Esophagus muscularis mucosa (tissue), 4 donors: Measurements from ENCODE around the gene CASKIN1. TPM values are rescaled to one million over a fixed set of nuclear protein-coding genes. Genes with fewer than 3 reads are reported as not detected.
"Not testable (repeated sequence)": the region's sequence is repeated elsewhere in the genome, so short reads cannot be mapped to it uniquely, and the experiment has no call there.

Experiments
- DNase-seq: peaks from one replicate; pipeline ENCODE4 v3.0.0-alpha.2; 2017; ENCODE audit errors: extremely low spot score
- H3K27ac ChIP-seq, 4 donors: fragments of 200-600 bp; sonication (generic); replicated peaks in 1 of 4; 1 replicate in 3 of 4; 2 replicates in 1 of 4; pipeline ENCODE4 v1.5.1; 2016 to 2019; ENCODE audit warnings: mild to moderate bottlenecking in 1 of 4
- H3K27me3 ChIP-seq, 4 donors: fragments of 200-600 bp; sonication (generic); one replicate each; pipeline versions ENCODE4 v1.5.1 to v1.6.0; 2016 to 2019
- H3K36me3 ChIP-seq, 4 donors: fragments of 200-600 bp; sonication (generic); one replicate each; pipeline ENCODE4 v1.5.1; 2016 to 2019
- H3K4me1 ChIP-seq, 4 donors: fragments of 200-600 bp; sonication (generic); one replicate each; pipeline ENCODE4 v1.5.1; 2016 to 2019
- H3K4me3 ChIP-seq, 4 donors: fragments of 200-600 bp; sonication (generic); 1 replicate in 2 of 4; 2 replicates in 2 of 4; pipeline ENCODE4 v1.5.1; 2016 to 2019; ENCODE audit warnings: mild to moderate bottlenecking in 4 of 4, moderate library complexity in 1 of 4
- H3K9me3 ChIP-seq, 4 donors: fragments of 200-600 bp; sonication (generic); 1 replicate in 3 of 4; 2 replicates in 1 of 4; pipeline ENCODE4 v1.5.1; 2016 to 2019
- POLR2AphosphoS5 ChIP-seq, 2 donors: sonication (generic); formaldehyde crosslinking; IDR thresholded peaks; one replicate each; pipeline ENCODE4 v1.6.1; 2017; ENCODE audit warnings: antibody characterized with exemption in 2 of 2
- WGBS: methylation state at CpG from one replicate; pipeline ENCODE4 v1.1.5; 2018; 5-methylcytosine and 5-hydroxymethylcytosine counted together
- intact Hi-C: fragments of 100-400 bp; cut with DNase I; formaldehyde crosslinking; loops from one replicate; pipeline ENCODE4 v1.15.1; 2023
- small RNA-seq, 3 donors: library from RNA; depleted of rRNA; stranded (forward); fragments of <200 nt; gene quantifications; one replicate each; pipeline ENCODE3, GENCODE V24; 2016
- total RNA-seq, 4 donors: library from RNA; depleted of rRNA; stranded (reverse); fragments of >200 nt; gene quantifications; one replicate each; pipeline versions ENCODE4 v1.1.0 to v1.2.1, GENCODE V29; 2016

The CASKIN1 gene
- total RNA-seq, 4 donors from 2014 or later = under 0.01 to 0.32 (median 0.09) TPM

DNA sequence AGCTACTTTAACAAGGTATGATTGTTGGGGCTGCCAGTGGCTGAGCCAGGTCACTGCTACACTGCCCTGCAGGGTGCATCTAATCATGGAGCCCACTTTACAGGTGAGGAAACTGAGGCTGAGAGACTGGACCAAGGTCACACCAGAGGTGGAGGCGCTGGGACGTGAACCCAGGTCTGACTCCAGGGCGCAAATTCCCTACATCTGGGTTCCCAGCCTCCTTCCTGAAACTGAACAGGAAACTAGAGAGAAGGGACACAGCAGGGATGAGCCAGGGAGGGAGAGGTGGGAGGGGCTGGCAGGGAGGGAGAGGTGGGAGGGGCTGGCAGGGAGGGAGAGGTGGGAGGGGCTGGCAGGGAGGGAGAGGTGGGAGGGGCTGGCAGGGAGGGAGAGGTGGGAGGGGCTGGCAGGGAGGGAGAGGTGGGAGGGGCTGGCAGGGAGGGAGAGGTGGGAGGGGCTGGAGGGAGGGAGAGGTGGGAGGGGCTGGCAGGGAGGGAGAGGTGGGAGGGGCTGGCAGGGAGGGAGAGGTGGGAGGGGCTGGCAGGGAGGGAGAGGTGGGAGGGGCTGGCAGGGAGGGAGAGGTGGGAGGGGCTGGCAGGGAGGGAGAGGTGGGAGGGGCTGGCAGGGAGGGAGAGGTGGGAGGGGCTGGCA lies 68.7 kb downstream of the CASKIN1 start:
- H3K9me3 ChIP-seq, intact Hi-C loops, H3K27me3 ChIP-seq, H3K36me3 ChIP-seq, DNase-seq: not testable (repeated sequence)
- peak overlapping the region; percentile 96 to 98 (median 97) for H3K27ac ChIP-seq
- H3K4me1 ChIP-seq = peaks cover 61 to 96% (median 92%) of the 10 kb centered on the region in 4 donors
- WGBS = no CpG with 5 or more reads among the region's 3 CpGs
- H3K4me3 ChIP-seq = peak overlapping the region in 2 of 4 donors; percentile 44 to 50
- peak; percentile 28 to 74 for TF ChIP-seq POLR2AphosphoS5 (IDR thresholded peaks at IDR 0.05)

Small RNA genes lying within 50 kb of the gene (small RNA-seq; reads per million reads assigned to genes)
- gene MIR3180-5 = 0 reads per million in 3 donors
- 0 reads per million in 3 donors for gene MIR4516
- gene RF00019 = 0 reads per million in 3 donors
- 0 reads per million in 3 donors for gene SNORD60

Other genes starting within 250 kb of the CASKIN1 start
- gene RPL3L, start 241.9 kb downstream of the CASKIN1 start, total RNA-seq = not detected
- gene NDUFB10, start 237.1 kb downstream of the CASKIN1 start, total RNA-seq = 100 to 1,000 TPM; 249 to 381 (median 295) TPM
- 1,000 to 10,000 TPM; 1,144 to 2,342 (median 1,414) TPM for gene RPS2, start 231.8 kb downstream of the CASKIN1 start, total RNA-seq
- not detected for gene RNF151, start 229.7 kb downstream of the CASKIN1 start, total RNA-seq
- gene TBL3, start 224.6 kb downstream of the CASKIN1 start, total RNA-seq = 10 to 100 TPM; 27.0 to 42.9 (median 36.9) TPM
- gene NOXO1, start 215.1 kb downstream of the CASKIN1 start, total RNA-seq = under 1 TPM in 1 of 4 donors, not detected in 3; 0.52 TPM
- 10 to 100 TPM; 14.1 to 38.5 (median 23.7) TPM for gene GFER, start 212.4 kb downstream of the CASKIN1 start, total RNA-seq
- 1 to 10 TPM; 2.1 to 5.6 (median 3.3) TPM for gene SYNGR3, start 206.6 kb downstream of the CASKIN1 start, total RNA-seq
- gene ZNF598, start 186.8 kb downstream of the CASKIN1 start, total RNA-seq = 10 to 100 TPM; 23.3 to 46.5 (median 34.9) TPM
- gene NPW, start 176.8 kb downstream of the CASKIN1 start, total RNA-seq = not detected
- gene NHERF2, start 169.7 kb downstream of the CASKIN1 start, total RNA-seq = 100 to 1,000 TPM in 2 of 4 donors, 10 to 100 TPM in 2; 45.3 to 130 (median 88.3) TPM
- 10 to 100 TPM; 11.8 to 25.2 (median 18.9) TPM for gene NTHL1, start 148.8 kb downstream of the CASKIN1 start, total RNA-seq
- 10 to 100 TPM; 41.3 to 71.7 (median 52.0) TPM for gene TSC2, start 148.6 kb downstream of the CASKIN1 start, total RNA-seq
- gene PKD1, start 60.7 kb downstream of the CASKIN1 start, total RNA-seq = 100 to 1,000 TPM; 297 to 459 (median 366) TPM
- not detected for gene RAB26, start 48.0 kb downstream of the CASKIN1 start, total RNA-seq
- gene TRAF7, start 40.8 kb downstream of the CASKIN1 start, total RNA-seq = 10 to 100 TPM; 42.6 to 64.5 (median 54.3) TPM
- gene MLST8, start 8.8 kb upstream of the CASKIN1 start, total RNA-seq = 10 to 100 TPM; 23.7 to 62.8 (median 36.3) TPM
- gene BRICD5, start 14.3 kb upstream of the CASKIN1 start, total RNA-seq = 1 to 10 TPM; 1.2 to 6.8 (median 5.7) TPM
- 10 to 100 TPM in 3 of 4 donors, 1 to 10 TPM in 1; 8.9 to 20.0 (median 13.7) TPM for gene PGP, start 18.2 kb upstream of the CASKIN1 start, total RNA-seq
- gene E4F1, start 27.0 kb upstream of the CASKIN1 start, total RNA-seq = 10 to 100 TPM; 19.1 to 39.7 (median 28.5) TPM
- under 1 TPM; 0.50 to 0.86 (median 0.67) TPM for gene DNASE1L2, start 39.8 kb upstream of the CASKIN1 start, total RNA-seq
- 100 to 1,000 TPM in 1 of 4 donors, 10 to 100 TPM in 3; 51.9 to 115 (median 86.6) TPM for gene ECI1, start 55.0 kb upstream of the CASKIN1 start, total RNA-seq
- 100 to 1,000 TPM; 114 to 179 (median 151) TPM for gene RNPS1, start 71.5 kb upstream of the CASKIN1 start, total RNA-seq
- 10 to 100 TPM; 10.4 to 30.7 (median 18.1) TPM for gene ABCA3, start 144.1 kb upstream of the CASKIN1 start, total RNA-seq
- gene CCNF, start 232.8 kb upstream of the CASKIN1 start, total RNA-seq = 1 to 10 TPM in 3 of 4 donors, under 1 TPM in 1; 0.83 to 2.5 (median 1.5) TPM